ENCODE data around the gene DPPA5. TPM values are rescaled to one million over a fixed set of nuclear protein-coding genes. Genes with fewer than 3 reads are reported as not detected.

Gene DPPA5
- total and polyA plus RNA-seq, 2 experiments from 2014 or later = 3.0 to 12.9 TPM

- no peak for TF ChIP-seq NANOG (IDR thresholded peaks at IDR 0.05; ENCODE audit: borderline replicate concordance)
- TF ChIP-seq, protein P1, sequence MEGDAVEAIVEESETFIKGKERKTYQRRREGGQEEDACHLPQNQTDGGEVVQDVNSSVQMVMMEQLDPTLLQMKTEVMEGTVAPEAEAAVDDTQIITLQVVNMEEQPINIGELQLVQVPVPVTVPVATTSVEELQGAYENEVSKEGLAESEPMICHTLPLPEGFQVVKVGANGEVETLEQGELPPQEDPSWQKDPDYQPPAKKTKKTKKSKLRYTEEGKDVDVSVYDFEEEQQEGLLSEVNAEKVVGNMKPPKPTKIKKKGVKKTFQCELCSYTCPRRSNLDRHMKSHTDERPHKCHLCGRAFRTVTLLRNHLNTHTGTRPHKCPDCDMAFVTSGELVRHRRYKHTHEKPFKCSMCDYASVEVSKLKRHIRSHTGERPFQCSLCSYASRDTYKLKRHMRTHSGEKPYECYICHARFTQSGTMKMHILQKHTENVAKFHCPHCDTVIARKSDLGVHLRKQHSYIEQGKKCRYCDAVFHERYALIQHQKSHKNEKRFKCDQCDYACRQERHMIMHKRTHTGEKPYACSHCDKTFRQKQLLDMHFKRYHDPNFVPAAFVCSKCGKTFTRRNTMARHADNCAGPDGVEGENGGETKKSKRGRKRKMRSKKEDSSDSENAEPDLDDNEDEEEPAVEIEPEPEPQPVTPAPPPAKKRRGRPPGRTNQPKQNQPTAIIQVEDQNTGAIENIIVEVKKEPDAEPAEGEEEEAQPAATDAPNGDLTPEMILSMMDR (conservative IDR thresholded peaks at IDR 0.05; ENCODE audit: low read depth in 2 of 2) = no peak
- no peak for TF ChIP-seq EZH2phosphoT487 (IDR thresholded peaks at IDR 0.05; ENCODE audit: unreplicated experiment)
- TF ChIP-seq, protein P2, sequence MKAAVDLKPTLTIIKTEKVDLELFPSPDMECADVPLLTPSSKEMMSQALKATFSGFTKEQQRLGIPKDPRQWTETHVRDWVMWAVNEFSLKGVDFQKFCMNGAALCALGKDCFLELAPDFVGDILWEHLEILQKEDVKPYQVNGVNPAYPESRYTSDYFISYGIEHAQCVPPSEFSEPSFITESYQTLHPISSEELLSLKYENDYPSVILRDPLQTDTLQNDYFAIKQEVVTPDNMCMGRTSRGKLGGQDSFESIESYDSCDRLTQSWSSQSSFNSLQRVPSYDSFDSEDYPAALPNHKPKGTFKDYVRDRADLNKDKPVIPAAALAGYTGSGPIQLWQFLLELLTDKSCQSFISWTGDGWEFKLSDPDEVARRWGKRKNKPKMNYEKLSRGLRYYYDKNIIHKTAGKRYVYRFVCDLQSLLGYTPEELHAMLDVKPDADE (IDR thresholded peaks at IDR 0.05) = no peak
- TF ChIP-seq, protein P3, sequence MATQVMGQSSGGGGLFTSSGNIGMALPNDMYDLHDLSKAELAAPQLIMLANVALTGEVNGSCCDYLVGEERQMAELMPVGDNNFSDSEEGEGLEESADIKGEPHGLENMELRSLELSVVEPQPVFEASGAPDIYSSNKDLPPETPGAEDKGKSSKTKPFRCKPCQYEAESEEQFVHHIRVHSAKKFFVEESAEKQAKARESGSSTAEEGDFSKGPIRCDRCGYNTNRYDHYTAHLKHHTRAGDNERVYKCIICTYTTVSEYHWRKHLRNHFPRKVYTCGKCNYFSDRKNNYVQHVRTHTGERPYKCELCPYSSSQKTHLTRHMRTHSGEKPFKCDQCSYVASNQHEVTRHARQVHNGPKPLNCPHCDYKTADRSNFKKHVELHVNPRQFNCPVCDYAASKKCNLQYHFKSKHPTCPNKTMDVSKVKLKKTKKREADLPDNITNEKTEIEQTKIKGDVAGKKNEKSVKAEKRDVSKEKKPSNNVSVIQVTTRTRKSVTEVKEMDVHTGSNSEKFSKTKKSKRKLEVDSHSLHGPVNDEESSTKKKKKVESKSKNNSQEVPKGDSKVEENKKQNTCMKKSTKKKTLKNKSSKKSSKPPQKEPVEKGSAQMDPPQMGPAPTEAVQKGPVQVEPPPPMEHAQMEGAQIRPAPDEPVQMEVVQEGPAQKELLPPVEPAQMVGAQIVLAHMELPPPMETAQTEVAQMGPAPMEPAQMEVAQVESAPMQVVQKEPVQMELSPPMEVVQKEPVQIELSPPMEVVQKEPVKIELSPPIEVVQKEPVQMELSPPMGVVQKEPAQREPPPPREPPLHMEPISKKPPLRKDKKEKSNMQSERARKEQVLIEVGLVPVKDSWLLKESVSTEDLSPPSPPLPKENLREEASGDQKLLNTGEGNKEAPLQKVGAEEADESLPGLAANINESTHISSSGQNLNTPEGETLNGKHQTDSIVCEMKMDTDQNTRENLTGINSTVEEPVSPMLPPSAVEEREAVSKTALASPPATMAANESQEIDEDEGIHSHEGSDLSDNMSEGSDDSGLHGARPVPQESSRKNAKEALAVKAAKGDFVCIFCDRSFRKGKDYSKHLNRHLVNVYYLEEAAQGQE (IDR thresholded peaks at IDR 0.05; ENCODE audit: unreplicated experiment) = no peak
- TF ChIP-seq ZNF114 (CRISPR knock-in tag; IDR thresholded peaks at IDR 0.05) = no peak
- no peak for TF ChIP-seq EZH2 (IDR thresholded peaks at IDR 0.05; ENCODE audit: low read depth, unreplicated experiment)
These were observed 10.9 kb downstream of the DPPA5 start (continued) for GRCh38 chr6:73343164-73343563.

- no peaks in the 10 kb centered on the region for H3K27me3 ChIP-seq (ENCODE audit: insufficient read depth)
- H3K36me3 ChIP-seq (ENCODE audit: insufficient read depth) = no peaks in the 10 kb centered on the region
- Mint-ChIP-seq H3K27ac (no peak overlapping the region), H3K4me3 (no peak overlapping the region), H3K27me3 (ENCODE audit: insufficient read depth, low read depth, poor library complexity) (peaks cover 5% of the 10 kb centered on the region), H3K4me1 (peaks cover 13% of the 10 kb centered on the region), H3K9me3 (no peaks in the 10 kb centered on the region; the same call in 2 of the 3 replicates), H3K36me3 (ENCODE audit: low read depth) (no peaks in the 10 kb centered on the region; the same call in 2 of the 3 replicates)
- no peak for TF ChIP-seq EZH2 (IDR thresholded peaks at IDR 0.05; ENCODE audit: low read depth, unreplicated experiment)
- TF ChIP-seq, protein P3 (IDR thresholded peaks at IDR 0.05; ENCODE audit: unreplicated experiment) = no peak
- no peak for TF ChIP-seq EZH2phosphoT487 (IDR thresholded peaks at IDR 0.05; ENCODE audit: unreplicated experiment)
- TF ChIP-seq ZNF331 (CRISPR knock-in tag; IDR thresholded peaks at IDR 0.05; ENCODE audit: low read depth) = no peak
- TF ChIP-seq NANOG (IDR thresholded peaks at IDR 0.05; ENCODE audit: borderline replicate concordance) = no peak
- TF ChIP-seq POLR2AphosphoS5 (IDR thresholded peaks at IDR 0.05; ENCODE audit: low read depth) = no peak
- H4K20me1 ChIP-seq (replicated peaks; ENCODE audit: insufficient read depth) = no peaks in the 10 kb centered on the region
- no peak for DNase-seq (ENCODE audit: low spot score)
- H3K79me2 ChIP-seq (replicated peaks; ENCODE audit: insufficient read depth) = no peaks in the 10 kb centered on the region
- no peak overlapping the region for H3K27ac ChIP-seq (ENCODE audit: low read depth)
- H2AFZ ChIP-seq = no peak overlapping the region
- peaks cover 10% of the 10 kb centered on the region; the same call in 1 of the 2 replicates for H3K4me1 ChIP-seq (ENCODE audit: insufficient read depth)
- H3K9me2 ChIP-seq (ENCODE audit: insufficient read depth) = no peaks in the 10 kb centered on the region
- H3K4me2 ChIP-seq = no peak overlapping the region
- H3F3A ChIP-seq (replicated peaks; ENCODE audit: low read depth) = no peaks in the 10 kb centered on the region
- H3K4me3 ChIP-seq = no peak overlapping the region
- ATAC-seq = no peak
These were observed 11.9 kb downstream of the DPPA5 start for GRCh38 chr6:73342174-73342573.
